ENCODE results near the gene RRP7A.
"Not testable (repeated sequence)": the region's sequence is repeated elsewhere in the genome, so short reads cannot be mapped to it uniquely, and the experiment has no call there.

The RRP7A gene

GRCh38 chr22:42535082-42535731 is 15.6 kb upstream of the RRP7A start:
- DNase-seq, result not testable (repeated sequence)

GRCh38 chr22:42533638-42533977 is 14.0 kb upstream of the RRP7A start:
- DNase-seq, result no peak

GRCh38 chr22:42531401-42532084 is 11.9 kb upstream of the RRP7A start:
- not testable (repeated sequence) for DNase-seq

GRCh38 chr22:42529435-42529834 is 9.8 kb upstream of the RRP7A start:
- not testable (repeated sequence) for DNase-seq

GRCh38 chr22:42528591-42529307 is 9.2 kb upstream of the RRP7A start:
- DNase-seq, result no peak

GRCh38 chr22:42522546-42522945 is 3.0 kb upstream of the RRP7A start:
- no peak for DNase-seq

- no peak for DNase-seq
Observed at GRCh38 chr22:42521228-42521546, 1.6 kb upstream of the RRP7A start.

GRCh38 chr22:42518638-42519524 is 715 bp downstream of the RRP7A start:
- DNase-seq, result not testable (repeated sequence)

GRCh38 chr22:42517103-42517502 is 2.5 kb downstream of the RRP7A start:
- not testable (repeated sequence) for DNase-seq

GRCh38 chr22:42515896-42516295 is 3.7 kb downstream of the RRP7A start:
- DNase-seq, result no peak

- not testable (repeated sequence) for DNase-seq
Observed at GRCh38 chr22:42515304-42515703, 4.3 kb downstream of the RRP7A start.

GRCh38 chr22:42514331-42514730 is 5.3 kb downstream of the RRP7A start:
- DNase-seq, result not testable (repeated sequence)

- DNase-seq, result peak; percentile 52
Observed at GRCh38 chr22:42512273-42512990, 7.2 kb downstream of the RRP7A start.

GRCh38 chr22:42511401-42511891 is 8.2 kb downstream of the RRP7A start:
- no peak for DNase-seq

- DNase-seq, result no peak
Observed at GRCh38 chr22:42509548-42509947, 10.0 kb downstream of the RRP7A start.

GRCh38 chr22:42508975-42509364 is 10.6 kb downstream of the RRP7A start:
- DNase-seq, result not testable (repeated sequence)

GRCh38 chr22:42508327-42508974 is 11.1 kb downstream of the RRP7A start:
- DNase-seq, result not testable (repeated sequence)

GRCh38 chr22:42500836-42501179 is 18.8 kb downstream of the RRP7A start:
- no peak for DNase-seq

- peak; percentile 85 for DNase-seq
Observed at GRCh38 chr22:42500161-42500835, 19.3 kb downstream of the RRP7A start.

GRCh38 chr22:42499773-42500160 is 19.8 kb downstream of the RRP7A start:
- DNase-seq, result not testable (repeated sequence)

- DNase-seq, result not testable (repeated sequence)
Observed at GRCh38 chr22:42495533-42496141, 24.0 kb downstream of the RRP7A start.

Data from eye (tissue), 1 donor.